GM13976 (cell line): ENCODE measurements around the gene P3H3.

ENCODE experiments used
- DNase-seq: peaks from one replicate; pipeline ENCODE4 v3.0.0; 2012; ENCODE audit warnings: low spot score
- in situ Hi-C: fragments of 300-500 bp; cut with MboI; formaldehyde crosslinking; loops from one replicate; pipeline ENCODE4 v1.12.0; 2022; ENCODE audit warnings: low sequenced_read_pairs, mixed read lengths, inconsistent platforms; ENCODE audit not compliant: unreplicated experiment
- TF ChIP-seq, protein P1 (sequence below): IDR thresholded peaks from 2 replicates; pipeline ENCODE4 v1.5.1; 2012; ENCODE audit warnings: borderline replicate concordance, mild to moderate bottlenecking; ENCODE audit not compliant: insufficient read depth; ENCODE audit errors: extremely low read depth, missing control alignments, control extremely low read depth

P3H3 gene

DNA sequence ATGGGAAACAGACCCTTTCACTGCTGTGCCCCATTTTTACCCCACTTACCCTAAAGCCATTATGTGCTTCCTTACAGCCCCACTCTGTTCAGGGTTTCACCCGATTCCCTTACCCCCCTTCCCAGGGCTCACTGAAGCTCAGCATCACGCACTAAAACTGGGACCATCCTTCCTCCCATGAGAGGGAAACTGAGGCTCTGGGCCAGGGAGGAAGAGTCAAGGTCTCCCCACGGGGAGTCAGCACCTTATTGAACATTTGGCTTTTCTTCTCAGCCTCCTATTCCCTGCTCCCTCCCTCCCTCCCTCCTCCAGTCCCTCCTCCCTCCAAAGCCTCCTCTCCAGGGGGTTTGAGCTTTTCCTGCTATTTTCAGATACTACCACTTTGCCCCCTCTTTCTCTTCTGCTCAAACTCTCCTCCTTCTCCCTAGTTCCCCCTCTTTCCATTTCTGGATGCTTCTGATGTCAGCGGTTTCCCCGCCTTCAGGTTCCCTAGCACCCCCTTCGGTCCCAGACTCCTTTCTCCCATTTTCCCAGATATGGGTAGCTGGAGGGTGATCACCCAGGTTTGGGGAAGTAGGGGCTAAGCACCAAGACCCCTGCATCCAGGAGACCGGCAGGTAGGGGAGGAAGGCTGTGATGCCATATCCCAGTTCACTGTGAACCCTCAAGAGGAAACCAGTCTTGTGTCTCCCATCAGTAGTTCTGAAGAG is 5.6 kb upstream of the P3H3 start:
- in situ Hi-C loops, result loop anchor here (10.0 kb wide), 1 partner anchor 68 kb away; the partner anchor contains the start of gene MLF2
- TF ChIP-seq, protein P1, sequence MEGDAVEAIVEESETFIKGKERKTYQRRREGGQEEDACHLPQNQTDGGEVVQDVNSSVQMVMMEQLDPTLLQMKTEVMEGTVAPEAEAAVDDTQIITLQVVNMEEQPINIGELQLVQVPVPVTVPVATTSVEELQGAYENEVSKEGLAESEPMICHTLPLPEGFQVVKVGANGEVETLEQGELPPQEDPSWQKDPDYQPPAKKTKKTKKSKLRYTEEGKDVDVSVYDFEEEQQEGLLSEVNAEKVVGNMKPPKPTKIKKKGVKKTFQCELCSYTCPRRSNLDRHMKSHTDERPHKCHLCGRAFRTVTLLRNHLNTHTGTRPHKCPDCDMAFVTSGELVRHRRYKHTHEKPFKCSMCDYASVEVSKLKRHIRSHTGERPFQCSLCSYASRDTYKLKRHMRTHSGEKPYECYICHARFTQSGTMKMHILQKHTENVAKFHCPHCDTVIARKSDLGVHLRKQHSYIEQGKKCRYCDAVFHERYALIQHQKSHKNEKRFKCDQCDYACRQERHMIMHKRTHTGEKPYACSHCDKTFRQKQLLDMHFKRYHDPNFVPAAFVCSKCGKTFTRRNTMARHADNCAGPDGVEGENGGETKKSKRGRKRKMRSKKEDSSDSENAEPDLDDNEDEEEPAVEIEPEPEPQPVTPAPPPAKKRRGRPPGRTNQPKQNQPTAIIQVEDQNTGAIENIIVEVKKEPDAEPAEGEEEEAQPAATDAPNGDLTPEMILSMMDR, result no peak
- no peak for DNase-seq

DNA sequence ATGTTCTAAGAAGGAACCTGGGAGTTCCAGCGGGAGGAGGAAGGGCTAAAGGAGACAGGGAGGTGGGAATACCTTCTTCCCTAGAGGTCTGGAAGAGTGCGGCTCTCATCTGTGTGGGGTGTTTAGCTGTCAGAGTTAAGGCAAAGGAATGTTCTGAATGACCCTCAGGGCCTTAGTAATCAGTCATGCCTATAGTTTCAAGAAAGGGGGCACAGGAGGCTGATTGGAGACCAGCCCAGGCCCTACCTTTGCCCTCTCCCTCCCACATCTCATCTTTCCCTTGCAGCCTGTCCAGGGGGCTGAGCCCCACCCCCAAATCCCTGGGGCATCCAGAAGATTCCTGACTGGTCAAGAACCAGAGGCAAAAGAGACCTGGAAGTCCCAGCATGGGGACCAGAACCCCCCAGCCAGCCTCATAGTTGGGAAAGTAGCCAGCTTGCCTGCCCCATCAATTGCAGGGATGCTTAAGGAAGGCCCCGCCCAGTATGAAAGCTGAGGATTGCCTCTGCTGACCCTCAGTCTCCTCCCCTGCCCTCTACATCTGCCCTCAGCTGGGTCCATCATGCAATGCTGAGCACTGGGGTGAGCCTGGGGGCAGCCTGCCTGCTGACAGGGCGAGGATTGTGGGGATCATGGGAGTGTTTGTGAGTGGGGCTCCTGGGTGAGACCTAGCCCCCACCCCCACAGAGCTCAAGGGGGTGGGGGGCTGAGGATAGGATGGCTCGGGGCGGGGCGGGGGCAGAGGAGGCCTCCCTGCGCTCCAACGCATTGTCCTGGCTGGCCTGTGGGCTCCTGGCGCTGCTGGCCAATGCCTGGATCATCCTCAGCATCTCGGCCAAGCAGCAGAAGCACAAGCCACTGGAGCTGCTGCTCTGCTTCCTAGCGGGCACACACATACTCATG is 4.8 kb upstream of the P3H3 start:
- TF ChIP-seq, protein P1, result no peak
- no peak for DNase-seq
- in situ Hi-C loops, result loop anchor here (10.0 kb wide), 1 partner anchor 69 kb away; the partner anchor contains the start of gene MLF2

DNA sequence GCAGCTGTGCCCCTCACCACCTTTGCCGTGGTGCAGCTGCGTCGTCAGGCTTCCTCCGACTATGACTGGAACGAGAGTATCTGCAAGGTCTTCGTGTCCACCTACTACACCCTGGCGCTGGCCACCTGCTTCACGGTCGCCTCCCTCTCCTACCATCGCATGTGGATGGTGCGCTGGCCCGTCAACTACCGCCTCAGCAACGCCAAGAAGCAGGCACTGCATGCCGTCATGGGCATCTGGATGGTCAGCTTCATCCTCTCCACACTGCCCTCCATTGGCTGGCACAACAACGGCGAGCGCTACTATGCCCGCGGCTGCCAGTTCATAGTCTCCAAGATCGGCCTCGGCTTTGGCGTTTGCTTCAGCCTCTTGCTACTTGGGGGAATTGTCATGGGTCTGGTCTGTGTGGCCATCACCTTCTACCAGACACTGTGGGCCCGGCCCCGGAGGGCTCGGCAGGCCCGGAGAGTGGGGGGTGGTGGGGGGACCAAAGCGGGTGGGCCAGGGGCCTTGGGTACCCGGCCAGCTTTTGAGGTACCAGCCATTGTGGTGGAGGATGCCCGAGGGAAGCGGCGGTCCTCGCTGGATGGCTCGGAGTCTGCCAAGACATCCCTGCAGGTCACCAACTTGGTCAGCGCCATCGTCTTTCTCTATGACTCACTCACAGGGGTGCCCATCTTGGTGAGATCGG is 4.0 kb upstream of the P3H3 start:
- DNase-seq, result no peak
- TF ChIP-seq, protein P1, result no peak
- in situ Hi-C loops, result loop anchor here (10.0 kb wide), 1 partner anchor 69 kb away; the partner anchor contains the start of gene MLF2

DNA sequence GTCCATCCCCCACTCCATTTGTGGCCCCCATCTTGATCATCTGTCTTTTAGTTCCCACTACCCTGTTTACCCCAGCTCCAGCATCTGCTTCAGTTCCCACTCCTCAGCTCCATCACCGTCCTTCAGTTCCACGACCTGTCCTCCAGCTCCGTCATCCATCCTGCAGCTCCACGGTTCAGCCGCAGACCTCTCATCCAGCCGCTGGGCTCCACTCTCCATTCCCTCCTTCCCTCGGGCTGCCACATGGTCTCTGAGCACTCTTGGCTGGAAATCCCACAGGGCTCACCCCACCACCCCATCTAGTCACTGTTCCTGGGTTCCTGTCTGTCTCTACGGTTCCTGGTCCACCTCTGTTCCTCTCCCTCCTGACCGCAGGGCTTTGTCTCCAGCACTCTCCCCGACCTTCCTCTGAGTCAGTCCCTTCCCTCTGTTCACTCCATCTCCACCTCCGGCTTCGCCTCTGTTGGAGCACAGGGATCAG is 3.3 kb upstream of the P3H3 start:
- in situ Hi-C loops, result loop anchor here (10.0 kb wide), 1 partner anchor 70 kb away; the partner anchor contains the start of gene MLF2
- DNase-seq, result no peak
- TF ChIP-seq, protein P1, result no peak

DNA sequence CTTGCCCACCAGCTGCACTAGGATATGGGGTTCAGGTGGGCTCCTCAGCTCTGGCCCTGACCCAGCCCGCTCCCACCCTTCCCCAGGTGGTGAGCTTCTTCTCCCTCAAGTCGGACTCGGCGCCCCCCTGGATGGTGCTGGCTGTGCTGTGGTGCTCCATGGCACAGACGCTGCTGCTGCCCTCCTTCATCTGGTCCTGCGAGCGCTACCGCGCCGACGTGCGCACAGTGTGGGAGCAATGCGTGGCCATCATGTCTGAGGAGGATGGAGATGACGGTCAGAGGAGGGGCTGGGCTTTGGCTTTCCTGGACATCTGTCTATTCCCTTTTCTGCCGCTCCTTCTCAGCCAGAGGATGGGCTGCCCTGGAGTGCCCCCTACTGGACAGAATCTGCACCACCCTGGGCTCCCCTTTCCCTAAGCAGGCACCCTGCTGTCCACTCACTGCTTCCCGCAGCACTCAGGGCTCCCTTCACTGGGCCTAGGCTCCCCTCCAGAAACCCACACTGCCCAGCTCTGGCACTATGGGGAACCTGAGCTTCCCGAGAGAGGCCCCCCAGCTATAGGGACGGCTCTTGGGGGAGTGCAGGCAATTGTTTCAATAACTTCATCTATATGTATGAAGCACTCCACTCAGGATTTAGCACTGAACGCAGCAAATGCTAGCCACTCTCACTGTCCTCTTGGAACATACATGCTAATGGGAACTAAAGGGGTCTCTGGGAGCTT is 2.6 kb upstream of the P3H3 start:
- peak; percentile 94 for DNase-seq
- TF ChIP-seq, protein P1, result peak; percentile 91
- in situ Hi-C loops, result loop anchor here (10.0 kb wide), 1 partner anchor 71 kb away; the partner anchor contains the start of gene MLF2

DNA sequence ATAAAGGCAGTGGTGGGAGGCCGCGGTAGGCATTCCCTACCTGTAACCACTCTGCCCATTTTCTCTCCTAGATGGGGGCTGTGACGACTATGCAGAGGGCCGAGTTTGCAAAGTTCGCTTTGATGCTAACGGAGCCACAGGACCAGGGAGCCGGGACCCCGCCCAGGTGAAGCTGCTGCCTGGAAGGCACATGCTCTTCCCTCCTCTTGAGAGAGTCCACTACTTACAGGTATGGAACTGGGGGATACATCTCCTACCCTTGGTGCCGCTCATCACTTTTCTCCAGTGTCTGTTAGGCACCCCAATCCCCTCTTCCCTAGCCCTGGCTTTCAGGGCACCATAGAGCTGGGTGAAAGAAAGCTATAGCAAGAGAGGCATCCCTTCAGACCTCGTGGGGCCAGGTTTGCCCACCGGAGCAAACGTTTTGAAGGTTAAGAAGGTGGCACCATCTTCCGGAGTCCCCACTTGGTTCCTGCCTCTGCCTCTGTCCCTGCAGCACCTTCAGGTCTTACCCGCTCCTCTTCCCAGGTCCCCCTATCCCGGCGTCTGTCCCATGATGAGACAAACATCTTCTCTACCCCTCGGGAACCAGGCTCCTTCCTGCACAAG is 2.0 kb upstream of the P3H3 start:
- in situ Hi-C loops, result loop anchor here (10.0 kb wide), 1 partner anchor 71 kb away; the partner anchor contains the start of gene MLF2
- TF ChIP-seq, protein P1, result no peak
- DNase-seq, result no peak
